Calu3 (cell line): ENCODE measurements around the gene DCAF6. TPM values are rescaled to one million over a fixed set of nuclear protein-coding genes. Genes with fewer than 3 reads are reported as not detected.

Experiments
- BruUV-seq: library from RNA; stranded (reverse); fragments of 400-500 nt; replicated peaks from 2 replicates; lab custom pipeline; 2021; lab: Mats Ljungman, UMichigan
- CTCF ChIA-PET: fragments of 300-600 bp; sonication (Branson Sonifier 250); formaldehyde crosslinking; loops from one replicate; lab custom pipeline; 2022; ENCODE audit warnings: antibody characterized with exemption; lab: Charles Lee
- DNase-seq: peaks from one replicate; pipeline ENCODE4 v3.0.0; 2022
- H3K27ac Mint-ChIP-seq: one replicate; pipeline ENCODE4 v1.8.0; 2022; ENCODE audit warnings: mixed read lengths; ENCODE audit not compliant: unreplicated experiment
- H3K27me3 Mint-ChIP-seq: one replicate; pipeline ENCODE4 v1.8.0; 2022; ENCODE audit warnings: mixed read lengths; ENCODE audit not compliant: unreplicated experiment
- H3K36me3 Mint-ChIP-seq: one replicate; pipeline ENCODE4 v1.8.0; 2022; ENCODE audit warnings: mild to moderate bottlenecking, moderate library complexity, mixed read lengths; ENCODE audit not compliant: insufficient read depth, unreplicated experiment
- H3K4me1 Mint-ChIP-seq: one replicate; pipeline ENCODE4 v1.8.0; 2022; ENCODE audit warnings: mild to moderate bottlenecking, low read depth, mixed read lengths; ENCODE audit not compliant: unreplicated experiment
- H3K4me3 Mint-ChIP-seq: one replicate; pipeline ENCODE4 v1.8.0; 2022; ENCODE audit warnings: mild to moderate bottlenecking, low read depth, moderate library complexity, mixed read lengths; ENCODE audit not compliant: unreplicated experiment
- H3K9me3 Mint-ChIP-seq: one replicate; pipeline ENCODE4 v1.8.0; 2022; ENCODE audit warnings: low read depth, mixed read lengths; ENCODE audit not compliant: unreplicated experiment
- CTCF ChIP-seq: fragments of 200-600 bp; IDR thresholded peaks from one replicate; pipeline ENCODE4 v1.8.0; 2022; ENCODE audit warnings: antibody characterized with exemption; ENCODE audit not compliant: unreplicated experiment
- intact Hi-C: fragments of 100-400 bp; cut with micrococcal nuclease; formaldehyde crosslinking; loops from one replicate; pipeline ENCODE4 v1.10.0; 2022; ENCODE audit not compliant: unreplicated experiment
- total RNA-seq: library from RNA; stranded (reverse); gene quantifications from 2 replicates; pipeline ENCODE4 v1.2.3, GENCODE V29; 2022

DCAF6 gene
- total RNA-seq, 1 experiment from 2014 or later, result 64.0 TPM

- Mint-ChIP-seq H3K9me3 (no peaks in the 10 kb centered on the region), H3K4me1 (no peaks in the 10 kb centered on the region), H3K27ac (no peak overlapping the region), H3K36me3 (peaks cover 22% of the 10 kb centered on the region), H3K4me3 (no peak overlapping the region), H3K27me3 (no peaks in the 10 kb centered on the region)
- no peak for TF ChIP-seq CTCF
- CTCF ChIA-PET, result no interaction called here
- BruUV-seq, result no TSS peak
- intact Hi-C loops, result no loop called here
- DNase-seq, result no peak
These were observed 68.0 kb downstream of the DCAF6 start for GRCh38 chr1:168004531-168004930.

GRCh38 chr1:168005529-168005928 lies 69.0 kb downstream of the DCAF6 start:
- Mint-ChIP-seq H3K4me3 (no peak overlapping the region), H3K9me3 (no peaks in the 10 kb centered on the region), H3K4me1 (no peaks in the 10 kb centered on the region), H3K27me3 (no peaks in the 10 kb centered on the region), H3K36me3 (peaks cover 20% of the 10 kb centered on the region), H3K27ac (no peak overlapping the region)
- CTCF ChIA-PET, result interaction anchor here (1.2 kb wide), 1 partner anchor 77 kb away, joined by 3 read pairs; no protein-coding TSS in a partner anchor
- TF ChIP-seq CTCF, result no peak
- intact Hi-C loops, result no loop called here
- no peak for DNase-seq
- no TSS peak for BruUV-seq

- BruUV-seq, result no TSS peak
- CTCF ChIA-PET, result interaction anchor here (0.6 kb wide), 1 partner anchor 49 kb away, joined by 3 read pairs; no protein-coding TSS in a partner anchor
- H3K27ac Mint-ChIP-seq, result no peak overlapping the region
- H3K4me1 Mint-ChIP-seq, result no peaks in the 10 kb centered on the region
- no peak for TF ChIP-seq CTCF
- peaks cover 14% of the 10 kb centered on the region for H3K36me3 Mint-ChIP-seq
- intact Hi-C loops, result no loop called here
- no peaks in the 10 kb centered on the region for H3K9me3 Mint-ChIP-seq
- H3K4me3 Mint-ChIP-seq, result no peak overlapping the region
- no peaks in the 10 kb centered on the region for H3K27me3 Mint-ChIP-seq
- DNase-seq, result no peak
These were observed 71.2 kb downstream of the DCAF6 start for GRCh38 chr1:168007691-168008090.

- Mint-ChIP-seq H3K4me1 (no peaks in the 10 kb centered on the region), H3K27me3 (no peaks in the 10 kb centered on the region), H3K36me3 (peaks cover 14% of the 10 kb centered on the region), H3K27ac (no peak overlapping the region), H3K4me3 (no peak overlapping the region), H3K9me3 (no peaks in the 10 kb centered on the region)
- CTCF ChIA-PET, result no interaction called here
- intact Hi-C loops, result no loop called here
- no peak for DNase-seq
- no peak for TF ChIP-seq CTCF
- no TSS peak for BruUV-seq
These were observed 72.1 kb downstream of the DCAF6 start for GRCh38 chr1:168008595-168008994.
